HG03060 (cell line): ENCODE measurements around the gene COG5.

Source experiments
- ATAC-seq: cut with Tn5 transposase; IDR thresholded peaks from one replicate; pipeline ENCODE4 v1.9.1; 2021; ENCODE audit warnings: low read depth, moderate number of reproducible peaks; ENCODE audit not compliant: unreplicated experiment

Gene COG5

DNA sequence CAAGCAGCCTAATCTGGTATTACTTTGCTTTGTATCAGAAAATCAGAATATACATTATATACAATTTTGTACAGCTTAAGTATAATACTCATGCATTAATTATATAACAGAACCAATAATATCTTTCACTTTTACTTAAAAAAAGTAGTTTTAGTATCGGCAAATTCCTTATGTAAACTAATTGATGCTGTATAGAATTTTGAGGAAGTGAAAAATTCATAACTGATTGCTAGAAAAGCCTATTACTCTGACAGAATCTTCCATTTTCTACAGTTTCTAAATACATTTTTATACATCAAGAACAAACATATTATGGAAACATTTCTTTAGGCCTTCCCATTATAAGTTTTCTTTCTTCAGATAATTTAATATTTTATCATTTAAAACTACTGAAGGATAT lies 217.8 kb downstream of the COG5 start:
- no peak for ATAC-seq

DNA sequence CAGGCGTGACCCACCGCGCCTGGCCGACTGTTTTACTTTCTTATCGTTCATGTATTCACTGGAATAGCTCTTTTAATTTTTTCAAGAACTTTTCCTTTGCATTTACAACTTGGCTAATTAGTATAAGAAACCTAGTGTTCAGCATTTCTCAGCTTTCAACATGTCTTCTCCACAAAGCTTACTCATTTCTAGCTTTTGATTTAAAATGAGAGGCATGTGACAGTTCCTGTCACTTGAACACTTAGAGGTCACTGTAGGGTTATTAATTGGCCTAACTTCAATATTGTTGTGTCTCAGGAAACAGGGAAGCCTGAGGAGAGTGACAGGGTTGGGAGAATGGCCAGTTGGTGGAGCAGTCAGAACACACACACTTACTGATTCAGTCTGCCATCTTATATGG lies 218.9 kb downstream of the COG5 start:
- ATAC-seq = no peak

DNA sequence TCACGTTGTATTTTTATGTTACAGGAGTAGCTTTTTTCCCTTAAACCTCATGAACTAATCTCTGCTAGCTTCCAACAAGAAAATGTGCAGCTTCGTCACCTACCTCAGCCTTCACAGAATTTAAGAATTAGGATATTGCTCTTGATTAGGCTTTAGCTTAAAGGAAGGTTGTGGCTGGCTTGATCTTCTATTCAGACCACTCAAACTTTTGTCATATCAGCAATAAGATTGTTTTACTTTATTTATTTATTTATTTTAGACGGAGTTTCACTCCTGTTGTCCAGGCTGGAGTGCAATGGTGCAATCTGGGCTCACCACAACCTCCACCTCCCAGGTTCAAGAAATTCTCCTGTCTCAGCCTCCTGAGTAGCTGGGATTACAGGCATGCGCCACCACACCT lies 219.4 kb downstream of the COG5 start:
- no peak for ATAC-seq

DNA sequence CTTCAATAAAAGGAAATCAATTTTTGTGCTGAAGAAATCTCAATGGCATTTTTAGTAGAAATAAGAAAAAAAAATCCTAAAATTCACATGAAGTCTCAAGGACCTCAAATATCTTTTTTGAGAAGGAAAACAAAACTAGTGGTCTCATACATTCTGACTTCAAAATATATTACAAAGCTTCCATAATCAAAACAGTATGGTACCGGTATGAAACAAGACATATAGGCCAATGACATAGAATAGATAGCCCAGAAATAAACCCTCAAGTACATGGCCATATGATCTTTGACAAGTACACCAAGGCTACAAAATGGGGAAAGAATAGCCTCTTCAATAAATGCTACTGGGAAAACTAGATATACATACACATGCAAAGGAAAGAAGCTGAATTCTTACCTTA lies 225.6 kb downstream of the COG5 start:
- ATAC-seq = no peak

DNA sequence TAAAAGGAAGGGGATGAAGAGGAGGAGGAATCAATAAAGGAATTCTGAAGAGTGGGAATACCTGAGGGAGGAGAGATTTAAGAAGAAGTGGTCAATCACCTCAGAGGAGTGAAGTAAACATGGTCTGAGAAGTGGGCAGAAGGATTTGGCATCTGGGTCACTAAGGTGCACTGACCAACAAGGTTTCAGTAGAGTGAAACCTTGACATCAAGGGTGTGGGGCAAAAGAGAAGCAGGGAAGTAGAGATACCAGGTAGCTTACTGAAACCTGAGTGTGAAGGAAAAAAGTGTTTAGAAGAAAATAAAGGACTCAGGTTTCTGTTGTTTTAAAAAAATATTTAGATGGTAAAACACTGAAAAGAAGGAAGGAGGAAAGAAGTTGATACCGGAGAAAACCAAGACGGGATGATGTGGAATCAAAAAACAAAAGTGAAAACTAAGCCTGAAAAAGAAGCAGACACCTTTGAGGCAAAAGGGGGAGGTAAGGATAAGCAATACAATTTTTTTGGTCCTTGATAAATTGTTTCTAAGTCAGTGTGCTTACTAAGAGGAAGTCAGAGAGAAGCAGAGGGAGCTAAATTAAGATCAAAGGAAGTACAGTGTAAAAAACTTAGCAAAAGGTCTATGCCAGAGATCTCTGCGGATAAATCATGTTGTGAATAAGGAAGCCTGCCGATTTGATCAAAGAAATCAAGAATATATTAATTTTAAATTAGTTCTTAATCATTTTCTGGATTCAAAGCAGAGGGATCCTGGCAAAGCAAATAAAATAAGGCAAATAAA lies 231.0 kb downstream of the COG5 start:
- ATAC-seq = no peak

DNA sequence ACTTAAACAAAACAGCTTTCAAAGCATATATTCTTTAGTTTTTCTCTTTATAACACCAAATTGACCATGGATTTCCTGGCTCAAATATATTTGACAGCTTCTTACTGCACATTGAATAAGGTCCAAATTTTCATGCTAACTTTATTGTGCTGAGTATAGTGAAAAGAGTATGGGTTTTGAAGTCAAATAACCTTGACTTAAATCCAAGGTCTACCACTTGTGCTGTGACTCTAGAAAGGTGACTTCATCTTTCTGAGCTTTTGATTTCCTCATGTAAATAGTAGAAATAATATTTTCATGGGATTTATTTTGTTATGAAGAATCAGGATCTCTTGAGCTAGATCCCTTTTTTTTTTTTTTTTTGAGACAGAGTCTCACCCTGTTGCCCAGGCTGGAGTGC lies 233.2 kb downstream of the COG5 start:
- no peak for ATAC-seq

DNA sequence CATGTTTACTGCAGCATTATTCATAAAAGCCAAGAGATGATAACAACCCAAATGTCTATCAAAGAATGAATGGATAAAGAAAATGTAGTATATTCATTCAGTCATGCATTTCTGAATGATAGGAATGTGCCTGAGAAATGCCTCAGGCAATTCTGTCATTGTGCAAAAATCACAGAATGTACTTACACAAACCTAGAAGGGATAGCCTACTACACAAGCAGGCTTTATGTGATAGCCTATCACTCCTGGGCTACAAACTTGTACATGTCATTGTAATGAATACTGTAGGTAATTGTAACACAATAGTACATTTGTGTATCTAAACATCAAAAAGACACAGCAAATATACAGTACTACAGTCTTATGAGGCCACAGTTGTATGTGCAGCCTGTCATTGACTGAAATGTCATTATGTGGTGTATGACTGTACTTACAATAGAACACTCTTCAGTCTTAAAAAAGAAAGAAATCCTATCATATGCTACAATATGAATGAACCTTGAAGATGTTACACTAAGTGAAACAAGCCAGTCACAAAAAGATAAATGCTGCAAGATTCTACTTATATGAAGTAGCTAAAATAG lies 235.6 kb downstream of the COG5 start:
- no peak for ATAC-seq

DNA sequence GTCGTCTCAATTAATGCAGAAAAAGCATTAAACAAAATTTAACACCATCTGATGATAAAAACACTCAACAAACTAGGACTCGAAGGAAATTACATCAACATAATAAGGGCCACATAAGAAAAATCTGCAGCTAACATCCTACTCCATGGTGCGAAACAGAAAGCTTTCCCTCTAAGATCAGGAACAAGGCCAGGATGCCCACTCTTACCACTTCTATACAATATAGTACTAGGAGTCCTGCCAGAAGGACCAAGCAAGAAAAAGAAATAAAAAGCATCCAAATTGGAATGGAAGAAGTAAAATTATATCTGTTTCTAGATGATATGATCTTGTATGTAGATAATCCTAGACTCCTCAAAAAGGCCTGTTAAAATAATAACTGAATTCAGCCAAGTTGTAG lies 237.7 kb downstream of the COG5 start:
- ATAC-seq = no peak

DNA sequence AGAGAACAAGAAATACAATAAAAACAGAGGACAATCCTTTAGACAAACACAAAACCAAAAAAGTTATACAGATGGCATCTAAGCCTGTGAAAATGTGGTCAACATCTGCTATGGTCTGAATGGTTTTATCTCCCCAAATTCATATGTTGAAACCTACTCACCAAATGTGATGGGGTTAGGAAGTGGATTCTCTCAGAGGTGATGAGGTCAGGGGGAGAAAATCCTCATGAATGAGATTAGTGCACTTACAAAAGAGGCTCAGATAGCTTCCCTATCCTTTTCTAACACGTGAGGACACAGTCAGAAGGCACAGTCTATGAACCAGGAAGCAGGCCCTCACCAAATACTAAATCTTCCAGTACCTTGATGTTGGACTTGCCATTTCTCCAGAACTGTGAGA lies 241.7 kb downstream of the COG5 start:
- no peak for ATAC-seq

DNA sequence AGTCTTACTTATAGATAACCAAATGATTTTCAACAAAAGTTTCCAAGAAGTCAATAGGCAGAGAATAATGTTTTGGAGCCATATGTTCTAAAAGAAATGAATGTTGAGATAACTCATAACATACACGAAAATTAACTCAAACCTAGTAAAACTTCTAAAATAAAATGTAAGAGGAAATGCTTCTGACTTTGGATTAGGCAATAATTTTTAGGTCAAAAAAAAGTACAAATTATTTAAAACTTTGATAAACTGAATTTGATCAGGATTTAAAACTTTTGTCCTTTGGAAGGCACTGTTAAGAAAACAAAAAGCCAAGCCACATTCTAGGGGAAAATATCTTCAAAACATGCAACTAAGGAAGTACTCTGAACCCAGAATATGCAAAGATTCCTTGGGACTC lies 242.1 kb downstream of the COG5 start:
- ATAC-seq = no peak

DNA sequence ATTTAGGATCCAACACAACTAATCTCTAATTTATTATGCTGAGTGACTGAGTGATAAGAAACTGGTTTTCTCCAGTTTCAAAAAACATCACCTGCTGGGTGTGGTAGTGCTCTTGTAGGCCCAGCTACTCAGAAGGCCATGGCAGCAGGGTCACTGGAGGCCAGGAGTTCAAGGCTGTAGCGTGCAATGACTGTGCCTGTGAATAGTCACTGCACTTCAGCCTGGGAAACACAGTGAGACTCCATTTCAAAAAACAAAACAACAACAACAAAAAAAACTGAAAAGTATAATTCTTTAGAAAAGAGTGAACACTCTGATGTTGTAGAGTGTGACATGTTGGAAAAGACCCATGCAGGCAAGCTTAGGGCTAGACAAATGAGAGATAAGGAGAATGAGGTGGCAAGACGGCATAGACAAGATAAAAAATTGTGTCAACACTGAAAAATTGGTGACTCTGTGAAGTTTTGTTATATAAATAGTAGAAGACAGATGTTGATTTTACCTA lies 243.9 kb downstream of the COG5 start:
- ATAC-seq = no peak

DNA sequence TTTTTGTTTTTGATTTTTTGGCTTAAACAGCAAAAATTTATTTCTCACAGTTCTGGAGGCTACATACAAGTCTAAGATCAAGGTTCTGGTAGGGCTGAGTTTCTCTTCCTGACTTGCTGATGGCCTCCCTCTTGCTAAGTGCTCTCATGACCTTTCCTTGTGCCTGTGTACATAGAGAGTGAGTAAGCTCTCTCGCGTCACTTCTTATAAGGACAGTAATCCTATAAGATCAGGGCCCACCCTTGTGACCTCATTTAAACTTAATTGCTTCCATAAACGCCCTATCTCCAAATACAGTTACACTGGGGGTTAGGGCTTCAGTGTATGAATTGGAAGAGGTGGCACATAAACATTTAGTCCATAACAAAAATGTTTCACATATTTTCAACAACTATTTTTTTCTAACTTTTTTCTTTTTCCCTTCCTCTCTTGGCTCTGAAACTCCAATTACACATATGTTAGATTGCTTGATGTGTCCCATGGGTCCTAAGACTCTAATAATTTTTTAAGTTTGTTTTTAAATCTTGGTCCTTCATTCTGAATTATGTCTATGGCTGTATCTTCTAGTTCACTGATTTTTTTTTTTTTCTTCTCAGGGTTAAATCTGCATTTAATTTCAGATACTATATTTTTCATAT lies 245.1 kb downstream of the COG5 start:
- no peak for ATAC-seq

DNA sequence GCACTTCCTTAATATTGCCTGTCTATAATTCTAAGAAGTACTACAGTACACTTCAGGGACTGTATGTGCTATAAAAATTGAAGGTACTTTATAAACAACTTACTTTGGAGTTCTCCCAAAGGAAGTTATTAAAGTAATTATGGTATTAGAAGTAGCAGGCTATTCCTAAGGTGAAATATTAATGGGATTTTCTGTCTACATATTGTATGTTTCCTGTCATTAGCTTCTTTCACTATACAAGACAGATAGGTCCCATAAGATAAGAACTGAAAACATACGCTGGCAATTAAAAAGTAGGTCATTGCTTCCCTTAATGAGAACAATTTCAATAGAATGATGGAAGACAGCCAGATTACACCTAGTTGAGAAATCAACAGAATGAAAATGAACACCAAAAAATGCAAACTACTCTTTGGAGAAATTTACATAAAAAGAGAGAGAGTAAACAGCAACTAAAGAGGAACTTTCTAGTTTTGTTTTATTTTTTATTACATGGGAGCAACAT lies 248.0 kb downstream of the COG5 start:
- no peak for ATAC-seq

DNA sequence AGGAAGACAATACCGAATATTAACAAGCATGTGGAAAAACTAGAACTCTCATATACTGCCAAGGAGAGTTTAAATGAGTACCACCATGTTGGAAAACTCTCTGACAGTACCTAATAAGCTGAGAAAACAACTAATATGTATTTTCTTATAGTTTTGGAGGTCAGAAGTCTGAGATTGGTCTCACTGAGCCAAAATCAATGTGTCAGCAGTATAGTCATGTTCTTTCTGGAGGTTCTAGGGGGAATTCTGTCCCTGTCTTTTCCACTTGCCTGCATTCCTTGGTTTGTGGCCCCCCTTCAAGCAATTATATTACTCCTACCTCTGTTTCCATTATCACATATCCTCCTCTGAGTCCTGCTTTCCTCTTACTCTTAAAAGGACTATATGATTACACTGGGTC lies 250.4 kb downstream of the COG5 start:
- no peak for ATAC-seq

DNA sequence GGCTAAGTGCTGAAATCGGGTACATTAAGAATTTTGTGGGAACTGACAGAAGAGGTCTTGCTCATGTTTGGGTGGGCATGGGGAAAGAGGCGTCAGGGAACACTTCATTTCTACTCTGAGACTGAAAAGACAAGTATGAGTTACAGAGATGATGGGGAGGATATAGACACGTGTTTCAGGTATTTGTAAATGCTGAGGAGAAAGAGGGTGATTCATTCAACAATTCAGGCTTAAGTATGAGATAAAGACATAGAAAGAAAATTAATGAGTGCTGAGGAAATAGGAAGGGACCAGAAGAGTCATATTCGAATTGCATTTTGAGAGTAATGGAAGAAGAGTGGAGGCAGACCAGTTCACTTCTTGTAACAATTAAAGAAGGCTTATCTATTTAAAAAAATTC lies 251.3 kb downstream of the COG5 start:
- ATAC-seq = no peak

DNA sequence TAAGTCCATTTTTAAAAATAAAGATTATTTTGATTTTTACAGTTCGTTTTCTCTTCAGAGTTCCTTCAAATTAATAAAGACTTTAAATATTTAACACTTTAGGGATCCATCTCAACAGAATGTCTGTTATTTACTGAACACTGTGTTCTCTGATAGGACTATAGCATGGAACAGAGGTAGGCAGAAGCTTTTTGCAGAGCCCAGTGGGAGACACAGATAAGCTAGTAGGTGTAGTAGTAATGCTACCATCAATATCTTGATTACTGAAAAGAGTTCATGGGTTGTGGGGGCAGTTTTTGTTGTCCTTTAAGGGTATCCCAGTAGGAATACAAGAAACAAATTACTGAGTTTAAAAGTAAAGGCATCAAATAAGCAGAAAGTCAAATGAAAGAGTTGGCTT lies 254.4 kb downstream of the COG5 start:
- ATAC-seq = no peak

DNA sequence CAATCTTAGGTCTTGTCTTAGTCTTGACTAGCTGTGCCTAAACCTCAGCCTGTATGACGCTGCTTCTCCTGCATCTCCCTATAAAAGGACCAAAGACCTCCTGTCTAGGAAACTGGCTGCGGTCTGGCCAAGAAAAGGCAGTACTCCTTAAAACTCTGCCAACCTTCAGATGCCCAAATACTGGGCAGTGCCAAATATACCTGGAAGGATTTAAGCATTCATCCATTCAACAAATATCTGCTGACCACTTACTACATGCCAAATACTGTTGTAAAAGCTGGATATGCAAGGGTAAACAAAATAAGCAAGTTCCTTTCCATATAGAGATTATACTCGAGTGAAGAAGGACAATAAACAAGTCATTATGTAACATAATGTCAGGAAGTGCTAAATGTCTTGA lies 259.1 kb downstream of the COG5 start:
- ATAC-seq = no peak

DNA sequence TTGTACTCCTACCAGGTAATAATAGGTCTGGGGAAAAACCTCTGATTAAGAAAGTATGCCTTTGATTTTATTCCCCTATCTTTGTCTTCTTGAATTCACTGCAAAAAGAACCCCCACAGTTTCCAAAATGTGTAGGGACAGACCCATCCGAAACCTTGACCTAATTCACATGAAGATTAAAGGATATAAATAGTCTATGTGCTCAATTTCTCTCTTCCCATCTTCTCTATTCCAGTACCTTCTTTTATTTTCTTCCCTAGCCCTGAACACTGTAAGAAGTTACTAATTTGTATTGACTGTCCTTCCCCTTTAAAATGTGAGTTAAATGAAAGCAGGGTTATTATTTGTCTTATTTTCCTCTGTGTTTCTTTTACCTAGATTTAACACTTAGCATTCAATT lies 259.7 kb downstream of the COG5 start:
- no peak for ATAC-seq

DNA sequence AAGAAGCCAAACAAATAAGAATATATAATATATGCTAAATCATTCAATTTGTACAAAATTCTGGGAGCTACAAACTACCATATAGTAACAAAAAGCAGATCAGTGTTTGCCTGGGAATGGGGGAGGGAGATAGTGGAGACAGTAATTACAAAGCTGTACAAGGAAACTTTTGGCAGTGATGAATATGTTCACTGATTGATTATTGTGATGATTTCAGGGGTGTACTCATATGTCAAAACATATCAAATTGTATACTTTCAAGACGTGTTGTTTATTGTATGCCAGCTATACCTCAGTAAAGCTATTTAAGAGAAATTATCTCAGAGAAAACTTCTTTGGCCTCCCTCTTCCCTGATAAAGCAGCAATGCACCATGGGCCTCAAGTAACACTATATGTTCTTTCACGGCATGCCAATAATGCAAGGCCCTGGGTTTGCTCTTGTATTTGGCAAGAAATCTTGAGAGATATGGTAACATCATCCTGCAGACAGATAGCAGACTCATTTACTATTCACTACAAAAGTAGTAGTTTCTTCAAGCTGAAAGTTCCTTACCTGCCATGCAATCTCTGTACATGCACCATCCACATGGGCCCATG lies 261.4 kb downstream of the COG5 start:
- no peak for ATAC-seq

DNA sequence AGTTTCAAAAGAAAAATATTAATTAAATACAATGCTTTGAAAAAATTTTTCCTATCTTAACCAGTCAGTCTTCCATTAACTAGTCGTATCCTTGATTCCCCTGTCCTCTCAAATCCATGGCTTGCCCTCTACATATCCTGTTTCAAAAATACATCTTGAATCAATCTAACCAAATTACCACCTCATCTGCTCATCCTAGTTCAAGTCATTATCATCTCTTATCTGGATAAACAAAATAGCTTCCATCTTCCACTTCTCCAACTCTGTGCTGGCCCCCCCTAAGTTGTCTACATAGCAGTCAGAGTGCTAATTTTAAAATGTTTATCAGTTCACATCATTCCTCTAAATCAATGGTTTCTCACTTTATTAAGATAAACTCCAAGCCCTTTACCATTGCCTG lies 269.5 kb downstream of the COG5 start:
- ATAC-seq = no peak

DNA sequence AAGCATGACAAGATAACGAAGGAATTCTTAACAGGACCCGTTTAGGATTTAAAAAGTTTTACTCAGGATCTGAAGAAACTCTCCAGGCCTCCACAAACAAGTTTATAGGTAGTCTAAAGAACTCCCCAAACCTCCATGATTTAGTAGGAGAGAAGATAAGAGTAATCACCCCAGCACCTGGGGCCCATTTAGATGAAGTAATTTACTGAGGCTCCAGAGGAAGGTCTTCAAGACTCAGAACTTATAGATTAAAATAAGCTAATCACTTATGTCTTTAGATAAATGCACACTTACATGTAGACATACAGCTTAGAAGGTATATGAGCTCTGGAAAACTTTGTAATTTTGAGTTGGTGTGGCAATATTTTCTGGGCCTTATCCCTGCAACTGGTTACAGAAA lies 271.1 kb downstream of the COG5 start:
- no peak for ATAC-seq
